ENCODE results near the gene CAPN7. TPM values are rescaled to one million over a fixed set of nuclear protein-coding genes. Genes with fewer than 3 reads are reported as not detected.

CAPN7 gene
- total RNA-seq, 1 experiment from 2014 or later, result 25.2 TPM

- no peak overlapping the region for H3K4me3 Mint-ChIP-seq
- H3K9me3 Mint-ChIP-seq, result no peaks in the 10 kb centered on the region; a peak in 1 of 5 replicates
- no peak for DNase-seq
- no peak overlapping the region; a peak in 1 of 7 replicates for H3K27ac Mint-ChIP-seq
- Histone ChIP-seq H3K23ac (ENCODE audit: insufficient read length, low read depth, low read length) (no peak overlapping the region), H3T11ph (ENCODE audit: low read length) (no peak overlapping the region), H2BK20ac (ENCODE audit: low read depth, low read length, poor library complexity, severe bottlenecking) (no peak overlapping the region), H3K4ac (ENCODE audit: low read depth, low read length) (no peak overlapping the region), H3K79me2 (ENCODE audit: insufficient read depth, low read length) (no peaks in the 10 kb centered on the region), H4K5ac (ENCODE audit: insufficient read length, low read depth, low read length) (no peak overlapping the region), H3K9me3 (ENCODE audit: control insufficient read depth, low read depth, low read length) (no peaks in the 10 kb centered on the region), H3K18ac (ENCODE audit: insufficient read length, low read depth, low read length) (no peak overlapping the region), H4K91ac (ENCODE audit: insufficient read length, low read depth, low read length) (no peak overlapping the region), H3K4me1 (ENCODE audit: insufficient read depth, low read length) (no peaks in the 10 kb centered on the region), H3K4me2 (ENCODE audit: insufficient read depth, insufficient read length, low read length) (no peak overlapping the region), H2BK5ac (ENCODE audit: insufficient read length, low read length) (no peak overlapping the region), H3K9ac (ENCODE audit: extremely low read depth, insufficient read length, low read length) (no peak overlapping the region), H3K79me1 (ENCODE audit: insufficient read depth, low read depth, low read length, poor library complexity, severe bottlenecking) (no peaks in the 10 kb centered on the region), H3K27me3 (ENCODE audit: insufficient read depth, low read length) (no peaks in the 10 kb centered on the region), H3K14ac (ENCODE audit: insufficient read depth, low read length) (no peak overlapping the region), H2BK12ac (ENCODE audit: insufficient read length, low read depth, low read length) (no peak overlapping the region), H3K27ac (ENCODE audit: insufficient read length, low read depth, low read length) (no peak overlapping the region), H2AFZ (ENCODE audit: low read length) (no peak overlapping the region), H3K56ac (ENCODE audit: insufficient read length, low read depth, low read length) (no peak overlapping the region), H2AK5ac (ENCODE audit: insufficient read length, low read length) (no peak overlapping the region), H2BK120ac (ENCODE audit: low read depth, low read length, poor library complexity, severe bottlenecking) (no peak overlapping the region), H4K20me1 (ENCODE audit: control insufficient read depth, insufficient read depth, insufficient read length) (no peaks in the 10 kb centered on the region), H4K8ac (replicated peaks; ENCODE audit: insufficient read length, low read depth, low read length) (no peak overlapping the region), H3K23me2 (ENCODE audit: insufficient read length, low read depth, low read length, poor library complexity, severe bottlenecking) (no peaks in the 10 kb centered on the region), H2BK15ac (ENCODE audit: low read depth, low read length) (no peak overlapping the region)
- H3K4me1 Mint-ChIP-seq, result peaks cover 0 to 7% of the 10 kb centered on the region in 2 experiments; a peak in 2 of 4 replicates
- no peaks in the 10 kb centered on the region for H3K27me3 Mint-ChIP-seq (ENCODE audit: low read depth)
- no CpG with 5 or more reads among the region's 2 CpGs for WGBS (ENCODE audit: extremely low coverage, insufficient read length, low lambda C conversion rate)
- H3K36me3 Mint-ChIP-seq (ENCODE audit: insufficient read depth in 1 of 3, low read depth in 3 of 3), result peaks cover 6 to 66% (median 23%) of the 10 kb centered on the region in 3 experiments; a peak in 5 of 7 replicates
- TF ChIP-seq CTCF (conservative IDR thresholded peaks at IDR 0.05), result no peak
Measured at GRCh38 chr3:15255215-15255614, 49.2 kb downstream of the CAPN7 start.
